Neuron (in vitro differentiated cells): ENCODE results near the gene ATXN7L1.
"Not testable (repeated sequence)": the region's sequence is repeated elsewhere in the genome, so short reads cannot be mapped to it uniquely, and the experiment has no call there.

ENCODE experiments used
- H2AFZ ChIP-seq: one replicate; pipeline ENCODE4 v1.6.1; 2013; ENCODE audit warnings: low read depth, mild to moderate bottlenecking, inconsistent platforms, low read length, moderate library complexity
- H3K27me3 ChIP-seq: one replicate; pipeline ENCODE4 v1.6.1; 2013; ENCODE audit warnings: low read length; ENCODE audit not compliant: insufficient read depth
- H3K36me3 ChIP-seq: one replicate; pipeline ENCODE4 v1.6.1; 2013; ENCODE audit warnings: low read length; ENCODE audit not compliant: insufficient read depth
- H3K4me1 ChIP-seq: one replicate; pipeline ENCODE4 v1.6.1; 2013; ENCODE audit warnings: low read length; ENCODE audit not compliant: insufficient read depth
- H3K4me3 ChIP-seq: 2 replicates; pipeline ENCODE4 v1.5.1; 2013; ENCODE audit warnings: mild to moderate bottlenecking, low read length, moderate library complexity
- H3K9me3 ChIP-seq: one replicate; pipeline ENCODE4 v1.6.1; 2013; ENCODE audit warnings: low read length

ATXN7L1 gene

DNA sequence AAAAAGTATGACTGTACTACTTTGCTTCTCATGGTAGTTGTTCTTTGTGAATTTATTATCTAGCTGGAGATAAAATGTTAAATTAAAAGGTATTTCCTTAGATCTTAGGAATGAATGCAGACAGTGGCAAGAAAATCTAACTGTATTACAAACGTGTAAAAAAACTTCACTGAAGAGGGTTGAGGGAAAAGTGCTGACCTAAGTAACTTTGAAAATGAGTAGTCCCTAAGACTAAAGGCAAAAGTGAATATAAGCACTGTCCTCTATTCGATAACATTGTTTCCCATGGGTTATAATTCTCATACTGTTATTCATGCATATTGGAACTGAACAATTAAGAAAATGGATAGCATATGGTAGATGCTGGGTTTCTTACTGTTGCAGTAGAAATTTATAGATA, 148.4 kb downstream of the ATXN7L1 start:
- Histone ChIP-seq H3K36me3 (no peaks in the 10 kb centered on the region), H2AFZ (no peak overlapping the region), H3K4me3 (no peak overlapping the region)

DNA sequence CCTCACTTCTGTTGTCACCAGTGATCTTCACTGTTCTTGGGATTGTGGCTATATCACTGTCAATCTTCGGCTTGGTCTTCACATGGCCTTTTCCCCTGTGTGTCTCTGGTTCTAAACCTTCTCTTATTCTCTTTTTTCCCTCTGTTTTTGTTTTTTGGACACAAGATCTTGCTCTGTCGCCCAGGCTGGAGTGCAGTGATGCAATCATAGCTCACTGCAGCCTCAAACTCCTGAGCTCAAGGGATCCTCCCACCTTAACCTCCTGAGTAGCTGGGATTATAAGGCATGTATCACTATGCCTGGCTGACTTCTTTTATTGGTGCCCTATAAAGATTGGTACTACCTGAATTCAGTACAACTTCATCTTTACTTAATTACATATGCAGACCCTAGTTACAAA, 151.7 kb downstream of the ATXN7L1 start:
- H3K27me3 ChIP-seq: no peaks in the 10 kb centered on the region
- H3K36me3 ChIP-seq: no peaks in the 10 kb centered on the region
- H3K9me3 ChIP-seq: no peaks in the 10 kb centered on the region
- H3K4me3 ChIP-seq: no peak overlapping the region
- peaks cover 20% of the 10 kb centered on the region for H3K4me1 ChIP-seq
- no peak overlapping the region for H2AFZ ChIP-seq

More for the DNA sequence above, 148.4 kb downstream of the ATXN7L1 start:
- Histone ChIP-seq H3K4me1 (peaks cover 10% of the 10 kb centered on the region), H3K9me3 (peaks cover 2% of the 10 kb centered on the region), H3K27me3 (no peaks in the 10 kb centered on the region)

DNA sequence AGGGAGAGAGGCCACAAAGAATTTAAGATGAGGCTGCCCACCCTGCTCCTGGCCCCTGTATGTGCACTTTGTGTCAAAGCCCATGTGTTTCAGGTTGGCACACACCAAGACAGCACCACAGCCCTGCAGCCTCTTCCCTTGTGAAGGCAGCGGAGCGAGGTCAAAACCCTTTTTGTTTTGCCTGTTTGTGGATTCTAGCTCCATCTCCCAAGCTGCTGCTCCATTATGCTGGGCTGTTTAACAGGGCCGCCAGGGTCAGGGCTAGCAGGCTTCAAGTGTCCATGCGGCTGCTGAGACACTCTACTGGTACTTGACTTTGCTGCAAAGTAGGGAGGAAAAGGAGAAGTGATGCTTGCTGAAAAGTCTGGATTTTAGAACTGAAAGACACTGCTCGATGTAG, 152.8 kb downstream of the ATXN7L1 start:
- Histone ChIP-seq H3K27me3 (no peaks in the 10 kb centered on the region), H2AFZ (no peak overlapping the region), H3K36me3 (no peaks in the 10 kb centered on the region), H3K9me3 (no peaks in the 10 kb centered on the region), H3K4me3 (no peak overlapping the region), H3K4me1 (peaks cover 28% of the 10 kb centered on the region)

DNA sequence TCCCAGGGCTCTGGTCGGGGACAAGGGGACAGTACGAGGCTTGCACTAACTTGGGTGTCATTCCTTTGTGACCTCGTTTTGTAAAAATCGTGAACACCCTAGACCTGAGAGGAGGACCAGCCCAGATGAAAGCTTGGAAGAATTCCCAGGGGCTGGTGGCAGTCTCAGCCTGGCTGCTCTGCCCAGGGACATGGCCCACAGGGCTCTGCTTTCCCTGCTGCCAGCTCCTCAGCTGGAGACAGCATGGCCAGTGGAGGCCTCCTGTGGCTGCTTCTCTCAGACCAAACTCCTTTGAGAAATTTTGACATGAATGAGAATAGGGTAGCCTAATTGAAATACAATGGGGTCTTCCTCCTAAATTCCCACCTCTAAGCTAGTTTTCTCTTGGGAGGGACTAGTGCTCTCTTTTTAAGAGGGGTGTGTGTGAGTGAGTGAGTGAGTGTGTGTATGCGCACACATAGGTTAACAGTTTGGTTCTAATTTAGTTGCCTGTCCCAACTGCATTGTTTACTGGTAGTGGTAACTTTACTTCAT, 154.8 kb downstream of the ATXN7L1 start:
- Histone ChIP-seq H2AFZ (no peak overlapping the region), H3K4me1 (peaks cover 28% of the 10 kb centered on the region), H3K4me3 (no peak overlapping the region), H3K36me3 (no peaks in the 10 kb centered on the region), H3K9me3 (no peaks in the 10 kb centered on the region), H3K27me3 (no peaks in the 10 kb centered on the region)

DNA sequence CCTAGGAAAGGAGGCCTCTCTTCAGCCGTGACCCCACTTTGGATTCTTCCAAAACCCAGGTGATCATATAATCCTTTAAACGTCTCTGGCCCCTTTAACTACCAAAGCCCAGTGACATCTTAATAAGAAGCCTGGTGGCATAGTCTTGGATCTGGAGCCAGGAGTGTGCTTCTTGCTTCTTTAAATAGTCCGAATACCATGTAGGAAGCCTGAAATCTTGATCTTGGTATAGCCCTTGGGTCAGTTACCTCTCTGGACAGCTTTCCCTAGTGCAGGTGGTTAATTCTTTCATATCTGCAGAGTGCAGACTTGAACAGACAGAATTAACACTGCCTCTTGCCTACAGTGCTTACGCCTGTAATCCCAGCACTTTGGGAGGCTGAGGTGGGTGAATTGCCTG, 156.5 kb downstream of the ATXN7L1 start:
- no peaks in the 10 kb centered on the region for H3K27me3 ChIP-seq
- peaks cover 28% of the 10 kb centered on the region for H3K4me1 ChIP-seq
- H3K4me3 ChIP-seq: no peak overlapping the region
- H2AFZ ChIP-seq: no peak overlapping the region
- H3K36me3 ChIP-seq: no peaks in the 10 kb centered on the region
- no peaks in the 10 kb centered on the region for H3K9me3 ChIP-seq

DNA sequence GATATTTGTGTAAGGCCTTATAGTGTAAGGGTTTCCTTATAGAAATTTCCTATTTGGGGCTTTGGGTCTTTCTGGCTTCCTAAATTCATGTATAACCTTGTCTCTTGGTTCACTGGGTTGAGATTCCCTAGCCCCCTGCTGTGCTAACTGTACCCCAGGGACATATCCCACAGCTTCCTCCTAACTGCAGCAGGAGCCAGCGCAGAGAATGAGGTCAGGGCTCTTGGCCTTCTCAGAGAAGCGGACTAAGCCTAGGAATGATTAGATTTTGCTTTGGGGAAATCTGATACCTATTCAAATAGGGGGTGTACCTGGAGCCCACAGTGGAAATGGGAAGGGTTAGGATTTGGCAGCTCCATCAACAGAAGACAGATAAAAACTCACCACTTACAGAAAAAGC, 157.0 kb downstream of the ATXN7L1 start:
- Histone ChIP-seq H3K4me1 (peaks cover 28% of the 10 kb centered on the region), H2AFZ (no peak overlapping the region), H3K36me3 (no peaks in the 10 kb centered on the region), H3K4me3 (no peak overlapping the region), H3K9me3 (no peaks in the 10 kb centered on the region), H3K27me3 (no peaks in the 10 kb centered on the region)

- no peak overlapping the region for H2AFZ ChIP-seq
Observed at GRCh38 chr7:105718511-105718925, 157.9 kb downstream of the ATXN7L1 start.

DNA sequence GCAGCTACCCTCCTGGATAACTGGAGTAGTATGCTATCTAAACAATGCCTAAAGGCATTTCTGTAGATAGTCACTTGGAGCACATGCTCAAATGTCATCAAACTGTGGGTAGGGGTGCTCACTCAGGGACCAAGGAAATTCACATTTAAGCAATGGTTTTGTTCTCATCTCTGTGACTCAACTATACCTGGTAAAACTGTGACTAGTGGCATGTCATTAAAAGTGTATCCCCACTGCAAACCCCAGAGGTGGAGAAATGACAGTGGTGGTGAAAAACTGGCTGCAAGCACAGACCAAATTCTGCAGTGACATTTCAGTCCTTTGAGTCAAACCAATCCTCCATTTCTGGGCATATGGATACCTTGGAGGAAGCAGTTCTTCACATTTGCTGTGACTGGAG, 160.9 kb downstream of the ATXN7L1 start:
- H3K4me1 ChIP-seq: peaks cover 9% of the 10 kb centered on the region
- H2AFZ ChIP-seq: no peak overlapping the region

More at GRCh38 chr7:105718511-105718925, 157.9 kb downstream of the ATXN7L1 start:
- Histone ChIP-seq H3K9me3 (peaks cover 3% of the 10 kb centered on the region), H3K4me1 (peaks cover 23% of the 10 kb centered on the region), H3K27me3 (no peaks in the 10 kb centered on the region), H3K36me3 (no peaks in the 10 kb centered on the region), H3K4me3 (no peak overlapping the region)

GRCh38 chr7:105713488-105714465, 162.6 kb downstream of the ATXN7L1 start:
- H3K36me3 ChIP-seq: no peaks in the 10 kb centered on the region
- H2AFZ ChIP-seq: no peak overlapping the region
- H3K4me1 ChIP-seq: no peaks in the 10 kb centered on the region
- no peaks in the 10 kb centered on the region for H3K27me3 ChIP-seq
- H3K9me3 ChIP-seq: peaks cover 20% of the 10 kb centered on the region
- no peak overlapping the region for H3K4me3 ChIP-seq

More for the DNA sequence above, 160.9 kb downstream of the ATXN7L1 start:
- Histone ChIP-seq H3K4me3 (no peak overlapping the region), H3K9me3 (peaks cover 16% of the 10 kb centered on the region), H3K27me3 (no peaks in the 10 kb centered on the region), H3K36me3 (no peaks in the 10 kb centered on the region)

GRCh38 chr7:105712877-105713276, 163.5 kb downstream of the ATXN7L1 start:
- H3K4me3 ChIP-seq: no peak overlapping the region
- no peaks in the 10 kb centered on the region for H3K4me1 ChIP-seq
- no peaks in the 10 kb centered on the region for H3K27me3 ChIP-seq
- H3K36me3 ChIP-seq: no peaks in the 10 kb centered on the region
- H3K9me3 ChIP-seq: peaks cover 20% of the 10 kb centered on the region
- H2AFZ ChIP-seq: no peak overlapping the region

- no peak overlapping the region for H3K4me3 ChIP-seq
Observed at GRCh38 chr7:105711726-105712402, 164.5 kb downstream of the ATXN7L1 start.

GRCh38 chr7:105710720-105711119, 165.7 kb downstream of the ATXN7L1 start:
- not testable (repeated sequence) for H3K4me1 ChIP-seq, H3K36me3 ChIP-seq, H2AFZ ChIP-seq, H3K27me3 ChIP-seq, H3K4me3 ChIP-seq
- H3K9me3 ChIP-seq: peaks cover 21% of the 10 kb centered on the region

More at GRCh38 chr7:105711726-105712402, 164.5 kb downstream of the ATXN7L1 start:
- Histone ChIP-seq H2AFZ (no peak overlapping the region), H3K27me3 (no peaks in the 10 kb centered on the region), H3K36me3 (no peaks in the 10 kb centered on the region), H3K4me1 (no peaks in the 10 kb centered on the region), H3K9me3 (peaks cover 21% of the 10 kb centered on the region)

DNA sequence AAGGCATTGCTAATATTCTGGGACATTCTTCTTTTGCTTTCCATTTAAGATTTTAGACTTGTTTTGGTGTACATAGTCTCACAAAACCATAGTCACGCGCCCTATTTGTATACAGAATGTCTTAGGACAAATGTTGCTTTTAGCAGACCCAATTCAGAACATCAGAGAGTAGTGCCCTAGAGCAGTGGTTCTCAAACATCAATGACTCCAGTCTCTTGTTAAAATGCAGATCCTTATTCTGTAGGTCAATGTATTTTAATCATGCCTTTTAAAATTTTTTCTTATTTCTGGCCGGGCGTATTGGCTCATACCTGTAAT, 167.7 kb downstream of the ATXN7L1 start:
- no peaks in the 10 kb centered on the region for H3K4me1 ChIP-seq
- no peak overlapping the region for H2AFZ ChIP-seq
- H3K36me3 ChIP-seq: peaks cover 2% of the 10 kb centered on the region
- H3K9me3 ChIP-seq: peaks cover 22% of the 10 kb centered on the region
- no peaks in the 10 kb centered on the region for H3K27me3 ChIP-seq
- H3K4me3 ChIP-seq: no peak overlapping the region
